Ishikawa (cell line): Measurements from ENCODE around the gene USP37.

ENCODE experiments used
- CEBPB ChIP-seq: IDR thresholded peaks from 2 replicates; pipeline ENCODE4 v1.6.1; 2012
- CREB1 ChIP-seq: IDR thresholded peaks from 2 replicates; pipeline ENCODE4 v1.6.1; 2012; ENCODE audit warnings: low read depth
- EGR1 ChIP-seq: IDR thresholded peaks from 2 replicates; pipeline ENCODE4 v1.6.1; 2012
- EP300 ChIP-seq: IDR thresholded peaks from 2 replicates; pipeline ENCODE4 v1.6.1; 2012; ENCODE audit warnings: borderline replicate concordance
- FOXM1 ChIP-seq: IDR thresholded peaks from 2 replicates; pipeline ENCODE4 v1.6.1; 2012; ENCODE audit warnings: low read depth, borderline replicate concordance
- MAX ChIP-seq: IDR thresholded peaks from 2 replicates; pipeline ENCODE4 v1.6.1; 2012
- NFIC ChIP-seq: IDR thresholded peaks from 2 replicates; pipeline ENCODE4 v1.6.1; 2012
- RAD21 ChIP-seq: IDR thresholded peaks from 2 replicates; pipeline ENCODE4 v1.6.1; 2012; ENCODE audit warnings: low read depth
- REST ChIP-seq: IDR thresholded peaks from 2 replicates; pipeline ENCODE4 v1.6.1; 2012; ENCODE audit warnings: low read depth, mild to moderate bottlenecking
- TAF1 ChIP-seq: IDR thresholded peaks from 2 replicates; pipeline ENCODE4 v1.6.1; 2012; ENCODE audit warnings: low read depth, mild to moderate bottlenecking
- TCF12 ChIP-seq: IDR thresholded peaks from 2 replicates; pipeline ENCODE4 v1.6.1; 2012; ENCODE audit warnings: low read depth
- TEAD4 ChIP-seq: IDR thresholded peaks from 2 replicates; pipeline ENCODE4 v1.6.1; 2012
- USF1 ChIP-seq: IDR thresholded peaks from 2 replicates; pipeline ENCODE4 v1.6.1; 2012
- YY1 ChIP-seq: IDR thresholded peaks from 2 replicates; pipeline ENCODE4 v1.6.1; 2012; ENCODE audit warnings: low read depth
- ZBTB7A ChIP-seq: IDR thresholded peaks from 2 replicates; pipeline ENCODE4 v1.6.1; 2012; ENCODE audit warnings: low read depth

USP37 gene

GRCh38 chr2:218402911-218403411 lies 165.2 kb downstream of the USP37 start:
- TF ChIP-seq MAX (no peak), USF1 (no peak), NFIC (no peak), YY1 (no peak), TCF12 (no peak), FOXM1 (no peak), TAF1 (no peak), EP300 (no peak), ZBTB7A (no peak), CREB1 (no peak), EGR1 (no peak), CEBPB (no peak), REST (no peak), RAD21 (no peak), TEAD4 (no peak)

- no peak for TF ChIP-seq TEAD4
- TF ChIP-seq CREB1 = no peak
- no peak for TF ChIP-seq USF1
- no peak for TF ChIP-seq REST
- no peak for TF ChIP-seq ZBTB7A
- TF ChIP-seq EGR1 = no peak
- TF ChIP-seq MAX = no peak
- TF ChIP-seq YY1 = no peak
- TF ChIP-seq TAF1 = no peak
These were observed 165.7 kb downstream of the USP37 start for GRCh38 chr2:218402491-218402901.

DNA sequence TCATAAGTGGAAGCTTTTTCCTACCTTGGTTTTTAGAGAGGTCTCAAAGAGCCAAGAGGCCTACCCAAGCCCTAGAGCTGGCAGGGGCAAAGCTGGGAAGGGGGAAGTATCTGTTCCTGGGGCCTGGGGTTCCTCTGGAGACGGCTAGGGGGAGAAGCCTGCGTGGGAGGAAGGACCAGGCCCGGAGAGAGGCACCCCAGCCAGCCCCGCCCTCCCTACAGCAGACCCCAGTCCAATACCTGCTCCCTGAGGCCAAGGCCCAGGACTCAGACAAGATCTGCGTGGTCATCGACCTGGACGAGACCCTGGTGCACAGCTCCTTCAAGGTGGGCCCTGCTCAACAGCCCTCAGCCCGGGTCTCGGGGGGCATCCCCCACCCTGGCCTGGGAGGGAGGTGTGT lies 166.3 kb downstream of the USP37 start:
- TF ChIP-seq TCF12 (no peak), YY1 (no peak), TAF1 (no peak), USF1 (no peak), EP300 (no peak), ZBTB7A (no peak), CREB1 (no peak), EGR1 (no peak), MAX (no peak), REST (no peak), TEAD4 (no peak), CEBPB (no peak), FOXM1 (no peak), RAD21 (no peak), NFIC (no peak)

DNA sequence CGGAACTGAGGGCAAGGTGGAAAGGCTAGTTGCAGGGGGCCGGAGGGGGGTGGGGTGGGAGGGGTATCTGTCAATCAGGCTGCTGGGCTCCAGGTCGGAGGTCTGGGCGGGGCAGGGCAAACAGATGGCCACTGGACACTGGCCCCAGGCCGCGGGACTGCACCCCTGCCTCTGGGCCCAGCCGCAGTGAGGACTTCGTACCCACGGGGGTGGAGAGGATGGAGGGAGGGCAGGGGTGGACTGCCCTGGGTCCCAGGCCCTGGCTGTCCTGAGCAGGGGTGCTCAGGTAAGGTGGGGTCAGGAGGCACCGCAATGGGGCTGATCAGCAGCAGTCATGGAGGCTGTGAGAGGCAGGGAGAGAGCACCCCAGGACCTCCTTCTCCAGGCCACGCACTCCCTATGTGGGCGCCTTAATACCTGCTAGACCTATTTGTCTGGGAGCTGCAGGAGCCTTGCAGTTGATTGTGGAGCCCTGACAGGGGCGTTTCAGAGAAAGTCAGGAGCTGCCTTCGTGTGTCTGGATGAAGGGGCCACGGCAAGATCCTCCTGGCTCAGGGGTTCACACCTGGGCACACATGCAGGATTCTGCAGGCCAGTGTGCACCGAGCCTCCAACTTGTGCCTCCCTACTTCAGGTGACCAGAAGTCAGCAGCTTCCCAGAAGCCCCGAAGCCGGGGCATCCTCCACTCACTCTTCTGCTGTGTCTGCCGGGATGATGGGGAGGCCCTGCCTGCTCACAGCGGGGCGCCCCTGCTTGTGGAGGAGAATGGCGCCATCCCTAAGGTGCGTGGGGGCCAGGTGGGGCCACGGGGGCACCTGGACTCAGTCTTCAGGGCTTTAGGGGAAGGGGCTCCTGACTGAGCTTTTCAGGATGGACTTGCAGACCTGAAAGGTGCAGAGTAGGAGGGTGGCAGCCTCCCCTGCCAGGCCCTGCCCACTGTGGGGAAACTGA lies 166.9 kb downstream of the USP37 start:
- TF ChIP-seq CEBPB (no peak), TAF1 (no peak), EGR1 (no peak)
